ENCODE data around the gene KIF22.
"Not testable (repeated sequence)": the region's sequence is repeated elsewhere in the genome, so short reads cannot be mapped to it uniquely, and the experiment has no call there.

KIF22 gene

DNA sequence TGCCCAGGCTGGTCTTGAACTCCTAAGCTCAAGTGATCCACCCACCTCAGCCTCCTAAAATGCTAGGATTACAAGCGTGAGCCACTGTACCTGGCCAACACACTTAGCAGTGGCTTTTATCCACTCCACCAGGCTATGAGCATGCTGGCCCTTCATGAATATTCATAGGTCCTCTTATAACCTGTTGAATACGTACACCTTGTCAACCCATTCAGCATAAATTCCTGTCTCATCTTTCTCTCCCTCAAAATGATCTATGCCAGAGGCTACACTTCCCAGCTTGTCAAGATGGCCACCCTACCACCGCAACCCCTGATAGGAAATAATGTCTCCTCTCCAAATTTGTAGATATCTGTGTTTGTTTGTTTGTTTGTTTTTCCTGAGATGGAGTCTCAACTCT, 23.5 kb upstream of the KIF22 start:
- no peak overlapping the region for H4K12ac ChIP-seq (ENCODE audit: low read depth, low read length)
- no peak overlapping the region for H2BK5ac ChIP-seq (ENCODE audit: low read depth, low read length, poor library complexity)

DNA sequence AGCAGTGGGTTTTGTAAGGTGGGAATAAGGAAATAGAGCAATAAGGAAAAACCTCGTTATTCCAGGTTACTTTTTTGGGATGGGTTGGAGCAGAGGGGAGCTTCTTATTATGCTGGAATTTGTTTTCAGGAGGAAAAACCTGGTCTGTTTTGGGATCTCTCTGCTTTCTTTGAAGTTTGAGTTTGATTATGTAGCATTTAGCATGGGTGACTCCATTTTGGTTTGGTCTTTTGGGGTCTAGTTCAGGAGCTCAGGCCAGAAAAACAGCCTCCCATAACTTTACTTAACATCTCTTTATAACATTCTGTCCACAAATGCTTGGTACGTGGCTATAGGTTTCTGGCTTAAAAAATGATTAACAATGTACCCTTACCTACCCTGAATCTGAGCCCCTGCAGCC, 21.0 kb upstream of the KIF22 start:
- H2AFZ ChIP-seq (ENCODE audit: insufficient read depth, low read length, poor library complexity): no peak overlapping the region
- no peaks in the 10 kb centered on the region for H3K36me3 ChIP-seq (ENCODE audit: control insufficient read depth in 1 of 2, insufficient read depth in 2 of 2, low read length in 2 of 2)
- H4K91ac ChIP-seq (ENCODE audit: low read depth, low read length): no peak overlapping the region
- no peak overlapping the region for H3K23ac ChIP-seq (ENCODE audit: low read length)
- H2AK5ac ChIP-seq (ENCODE audit: low read length): no peak overlapping the region
- no peak overlapping the region for H4K12ac ChIP-seq (ENCODE audit: low read depth, low read length)
- no peaks in the 10 kb centered on the region for H3K9me3 ChIP-seq (ENCODE audit: insufficient read depth, low read depth, low read length)
- H3K14ac ChIP-seq (ENCODE audit: low read length): no peak overlapping the region
- H3K9ac ChIP-seq (ENCODE audit: low read length): no peak overlapping the region
- no peaks in the 10 kb centered on the region for H3K27me3 ChIP-seq (ENCODE audit: insufficient read depth, low read length)
- no peaks in the 10 kb centered on the region for H3K79me2 ChIP-seq (ENCODE audit: control insufficient read depth, insufficient read depth, low read length, poor library complexity)
- H3K27ac ChIP-seq (ENCODE audit: low read depth, low read length): no peak overlapping the region
- H2BK5ac ChIP-seq (ENCODE audit: low read depth, low read length, poor library complexity): no peak overlapping the region
- DNase-seq: no peak
- no peak overlapping the region for H2BK120ac ChIP-seq (ENCODE audit: insufficient read depth, low read length, poor library complexity)
- no peak overlapping the region for H3K18ac ChIP-seq (ENCODE audit: low read length)
- no CpG with 5 or more reads among the region's 2 CpGs for WGBS (ENCODE audit: extremely low coverage, insufficient coverage, insufficient read length)
- no peak overlapping the region for H2BK12ac ChIP-seq (ENCODE audit: low read length)
- H4K8ac ChIP-seq (ENCODE audit: low read depth, low read length): no peak overlapping the region
- no peaks in the 10 kb centered on the region for H3K79me1 ChIP-seq (ENCODE audit: low read length)
- H3K4me1 ChIP-seq (ENCODE audit: control insufficient read depth in 1 of 2, insufficient read depth in 2 of 2, low read length in 2 of 2): no peaks in the 10 kb centered on the region
- H3K4me2 ChIP-seq (ENCODE audit: low read length): no peak overlapping the region
- no peak overlapping the region for H3K4ac ChIP-seq (ENCODE audit: low read depth, low read length)
- no peak overlapping the region for H3K4me3 ChIP-seq (ENCODE audit: low read depth, low read length)

More for the DNA sequence above, 23.5 kb upstream of the KIF22 start:
- Histone ChIP-seq H3K27ac (ENCODE audit: low read depth, low read length) (no peak overlapping the region), H2AK5ac (ENCODE audit: low read length) (no peak overlapping the region), H3K23ac (ENCODE audit: low read length) (no peak overlapping the region), H4K91ac (ENCODE audit: low read depth, low read length) (no peak overlapping the region), H3K9me3 (ENCODE audit: insufficient read depth, low read depth, low read length) (no peaks in the 10 kb centered on the region), H3K9ac (ENCODE audit: low read length) (no peak overlapping the region), H3K27me3 (ENCODE audit: insufficient read depth, low read length) (no peaks in the 10 kb centered on the region), H2AFZ (ENCODE audit: insufficient read depth, low read length, poor library complexity) (no peak overlapping the region), H3K4me1 (ENCODE audit: control insufficient read depth in 1 of 2, insufficient read depth in 2 of 2, low read length in 2 of 2) (peaks cover 0 to 3% of the 10 kb centered on the region in 2 experiments), H3K4me2 (ENCODE audit: low read length) (no peak overlapping the region), H3K79me2 (ENCODE audit: control insufficient read depth, insufficient read depth, low read length, poor library complexity) (no peaks in the 10 kb centered on the region), H3K14ac (ENCODE audit: low read length) (no peak overlapping the region), H3K18ac (ENCODE audit: low read length) (no peak overlapping the region), H3K36me3 (ENCODE audit: control insufficient read depth in 1 of 2, insufficient read depth in 2 of 2, low read length in 2 of 2) (no peaks in the 10 kb centered on the region), H3K79me1 (ENCODE audit: low read length) (peaks cover 1% of the 10 kb centered on the region), H3K4me3 (ENCODE audit: low read depth, low read length) (no peak overlapping the region), H3K4ac (ENCODE audit: low read depth, low read length) (no peak overlapping the region), H2BK120ac (ENCODE audit: insufficient read depth, low read length, poor library complexity) (no peak overlapping the region), H4K8ac (ENCODE audit: low read depth, low read length) (no peak overlapping the region), H2BK12ac (ENCODE audit: low read length) (no peak overlapping the region)
- no peak for DNase-seq
- no CpG with 5 or more reads among the region's 3 CpGs for WGBS (ENCODE audit: extremely low coverage, insufficient coverage, insufficient read length)

DNA sequence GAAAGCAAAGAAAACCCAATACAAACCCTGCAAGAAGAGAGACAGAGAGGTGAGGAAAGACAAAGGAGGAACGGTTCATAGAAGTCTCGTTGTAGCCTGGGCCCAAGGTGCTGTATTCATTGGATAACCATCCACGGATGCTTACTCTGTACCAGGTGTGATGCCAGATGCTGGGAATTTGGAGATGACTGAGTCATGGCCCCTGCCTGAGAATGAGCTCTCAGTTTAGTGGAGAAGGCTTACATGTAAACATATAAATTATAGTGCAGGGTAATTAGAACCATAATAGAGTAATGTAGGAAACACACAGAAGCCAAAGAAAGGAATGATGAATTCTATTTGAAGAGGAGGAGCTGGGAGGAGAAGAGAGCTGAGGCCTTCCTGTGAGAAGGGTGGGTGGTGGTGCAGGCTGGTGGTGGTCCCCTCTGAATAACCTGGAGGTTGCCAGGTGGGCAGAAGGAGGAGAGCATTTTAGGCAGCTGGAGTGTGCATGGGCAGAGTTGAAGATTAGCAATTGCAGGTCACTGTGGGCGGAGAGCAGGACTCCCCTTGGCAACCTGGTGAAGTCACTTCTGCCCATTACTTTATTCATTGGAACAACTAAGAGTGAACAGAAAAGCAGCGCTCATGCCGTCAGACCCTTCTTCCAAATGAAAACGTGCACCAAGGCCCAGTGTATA, 20.2 kb upstream of the KIF22 start:
- Histone ChIP-seq H3K4ac (ENCODE audit: low read depth, low read length) (no peak overlapping the region), H3K27ac (ENCODE audit: low read depth, low read length) (no peak overlapping the region), H3K79me2 (ENCODE audit: control insufficient read depth, insufficient read depth, low read length, poor library complexity) (no peaks in the 10 kb centered on the region), H3K79me1 (ENCODE audit: low read length) (no peaks in the 10 kb centered on the region), H3K4me2 (ENCODE audit: low read length) (no peak overlapping the region), H3K23ac (ENCODE audit: low read length) (no peak overlapping the region), H2BK120ac (ENCODE audit: insufficient read depth, low read length, poor library complexity) (no peak overlapping the region), H4K8ac (ENCODE audit: low read depth, low read length) (no peak overlapping the region), H3K9ac (ENCODE audit: low read length) (no peak overlapping the region), H2BK5ac (ENCODE audit: low read depth, low read length, poor library complexity) (no peak overlapping the region), H4K12ac (ENCODE audit: low read depth, low read length) (no peak overlapping the region), H3K27me3 (ENCODE audit: insufficient read depth, low read length) (no peaks in the 10 kb centered on the region), H2AFZ (ENCODE audit: insufficient read depth, low read length, poor library complexity) (no peak overlapping the region), H4K91ac (ENCODE audit: low read depth, low read length) (no peak overlapping the region), H3K4me1 (ENCODE audit: control insufficient read depth in 1 of 2, insufficient read depth in 2 of 2, low read length in 2 of 2) (no peaks in the 10 kb centered on the region), H3K9me3 (ENCODE audit: insufficient read depth, low read depth, low read length) (no peaks in the 10 kb centered on the region), H2AK5ac (ENCODE audit: low read length) (no peak overlapping the region), H3K36me3 (ENCODE audit: control insufficient read depth in 1 of 2, insufficient read depth in 2 of 2, low read length in 2 of 2) (no peaks in the 10 kb centered on the region), H3K4me3 (ENCODE audit: low read depth, low read length) (no peak overlapping the region), H3K18ac (ENCODE audit: low read length) (no peak overlapping the region), H2BK12ac (ENCODE audit: low read length) (no peak overlapping the region), H3K14ac (ENCODE audit: low read length) (no peak overlapping the region)
- DNase-seq: no peak
- no CpG with 5 or more reads among the region's 7 CpGs for WGBS (ENCODE audit: extremely low coverage, insufficient coverage, insufficient read length)

DNA sequence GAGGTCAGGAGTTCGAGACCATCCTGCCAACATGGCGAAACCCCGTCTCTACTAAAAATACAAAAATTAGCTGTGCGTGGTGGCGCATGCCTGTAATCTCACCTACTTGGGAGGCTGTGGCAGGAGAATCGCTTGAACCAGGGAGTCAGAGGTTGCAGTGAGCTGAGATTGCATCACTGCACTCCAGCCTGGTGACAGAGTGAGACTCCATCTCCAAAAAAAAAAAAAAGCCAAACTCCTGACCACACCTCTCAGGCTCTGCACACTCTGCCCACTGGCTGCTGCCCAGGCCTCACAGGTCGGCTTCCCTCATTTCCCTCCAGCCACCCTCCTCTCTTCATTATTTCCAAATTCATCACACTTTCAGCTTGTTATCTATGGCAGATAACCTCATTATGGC, 18.2 kb upstream of the KIF22 start:
- not testable (repeated sequence) for H3K23ac ChIP-seq (ENCODE audit: low read length); H2BK12ac ChIP-seq (ENCODE audit: low read length); H3K18ac ChIP-seq (ENCODE audit: low read length); H2AFZ ChIP-seq (ENCODE audit: insufficient read depth, low read length, poor library complexity); H3K4me3 ChIP-seq (ENCODE audit: low read depth, low read length); H3K4me2 ChIP-seq (ENCODE audit: low read length); H3K79me2 ChIP-seq (ENCODE audit: control insufficient read depth, insufficient read depth, low read length, poor library complexity); H2BK5ac ChIP-seq (ENCODE audit: low read depth, low read length, poor library complexity); H2AK5ac ChIP-seq (ENCODE audit: low read length); H3K4me1 ChIP-seq (ENCODE audit: control insufficient read depth in 1 of 2, insufficient read depth in 2 of 2, low read length in 2 of 2); DNase-seq; H3K14ac ChIP-seq (ENCODE audit: low read length); H3K27me3 ChIP-seq (ENCODE audit: insufficient read depth, low read length); H4K91ac ChIP-seq (ENCODE audit: low read depth, low read length); H2BK120ac ChIP-seq (ENCODE audit: insufficient read depth, low read length, poor library complexity); H3K27ac ChIP-seq (ENCODE audit: low read depth, low read length); H3K36me3 ChIP-seq (ENCODE audit: control insufficient read depth in 1 of 2, insufficient read depth in 2 of 2, low read length in 2 of 2); H4K12ac ChIP-seq (ENCODE audit: low read depth, low read length); H3K4ac ChIP-seq (ENCODE audit: low read depth, low read length); H3K9ac ChIP-seq (ENCODE audit: low read length); H3K79me1 ChIP-seq (ENCODE audit: low read length); H4K8ac ChIP-seq (ENCODE audit: low read depth, low read length); H3K9me3 ChIP-seq (ENCODE audit: insufficient read depth, low read depth, low read length)
- WGBS (ENCODE audit: extremely low coverage, insufficient coverage, insufficient read length): no CpG with 5 or more reads among the region's 7 CpGs

Data from trophoblast cell (in vitro differentiated cells and primary cell).